GM23338 (cell line): Measurements from ENCODE around the gene GSAP. TPM values are rescaled to one million over a fixed set of nuclear protein-coding genes. Genes with fewer than 3 reads are reported as not detected.

Experiments
- ATAC-seq: fragments of 200-7000 bp; cut with Tn5 transposase; 3 replicates; pipeline ENCODE4 v1.9.1; 2020
- DNase-seq: peaks from one replicate; pipeline ENCODE4 v3.0.0-alpha.2; 2015; ENCODE audit warnings: low spot score
- H2AFZ ChIP-seq: fragments of 200-600 bp; sonication (generic); 2 replicates; pipeline ENCODE4 v1.8.0; 2016; ENCODE audit warnings: antibody characterized with exemption, mild to moderate bottlenecking, moderate library complexity
- H3F3A ChIP-seq: fragments of 200-600 bp; sonication (generic); replicated peaks from 2 replicates; pipeline ENCODE4 v1.8.0; 2017; ENCODE audit warnings: antibody characterized with exemption, mixed run types, low read depth
- H3K27ac ChIP-seq: fragments of 200-600 bp; sonication (generic); 2 replicates; pipeline ENCODE4 v1.6.1; 2016; ENCODE audit warnings: low read depth
- H3K27me3 ChIP-seq: fragments of 200-600 bp; sonication (generic); 2 replicates; pipeline ENCODE4 v1.8.0; 2016; ENCODE audit warnings: mild to moderate bottlenecking, mixed run types, moderate library complexity; ENCODE audit not compliant: insufficient read depth
- H3K36me3 ChIP-seq: fragments of 200-600 bp; sonication (generic); 2 replicates; pipeline ENCODE4 v1.8.0; 2016; ENCODE audit warnings: mild to moderate bottlenecking; ENCODE audit not compliant: insufficient read depth
- H3K4me1 ChIP-seq: fragments of 200-600 bp; sonication (generic); 2 replicates; pipeline ENCODE4 v1.8.0; 2016; ENCODE audit warnings: mild to moderate bottlenecking, moderate library complexity; ENCODE audit not compliant: insufficient read depth
- H3K4me2 ChIP-seq: fragments of 200-600 bp; sonication (generic); 2 replicates; pipeline ENCODE4 v1.7.1; 2017; ENCODE audit warnings: mixed run types
- H3K4me3 ChIP-seq: fragments of 200-600 bp; sonication (generic); 2 replicates; pipeline ENCODE4 v1.6.1; 2016; ENCODE audit warnings: mixed run types
- H3K79me2 ChIP-seq: fragments of 200-600 bp; sonication (generic); replicated peaks from 2 replicates; pipeline ENCODE4 v1.8.0; 2017; ENCODE audit warnings: mild to moderate bottlenecking; ENCODE audit not compliant: insufficient read depth
- H3K9me2 ChIP-seq: fragments of 200-600 bp; sonication (generic); 2 replicates; pipeline ENCODE4 v1.8.0; 2017; ENCODE audit not compliant: insufficient read depth
- H4K20me1 ChIP-seq: fragments of 200-600 bp; sonication (generic); replicated peaks from 2 replicates; pipeline ENCODE4 v1.8.0; 2017; ENCODE audit warnings: mild to moderate bottlenecking; ENCODE audit not compliant: insufficient read depth
- H3K27ac Mint-ChIP-seq: 2 replicates; pipeline ENCODE4 v1.8.0; 2020; ENCODE audit warnings: inconsistent platforms, mild to moderate bottlenecking, moderate library complexity, mixed read lengths
- H3K27me3 Mint-ChIP-seq: 3 replicates; pipeline ENCODE4 v1.8.0; 2022; ENCODE audit warnings: low read depth, mild to moderate bottlenecking, moderate library complexity, mixed read lengths, inconsistent platforms; ENCODE audit not compliant: insufficient read depth, poor library complexity
- H3K36me3 Mint-ChIP-seq: 3 replicates; pipeline ENCODE4 v1.8.0; 2021; ENCODE audit warnings: low read depth, mild to moderate bottlenecking, inconsistent platforms, moderate library complexity, mixed read lengths
- H3K4me1 Mint-ChIP-seq: 3 replicates; pipeline ENCODE4 v1.8.0; 2020; ENCODE audit warnings: mild to moderate bottlenecking, inconsistent platforms, mixed read lengths
- H3K4me3 Mint-ChIP-seq: 3 replicates; pipeline ENCODE4 v1.8.0; 2021; ENCODE audit warnings: moderate library complexity, mild to moderate bottlenecking, inconsistent platforms, mixed read lengths
- H3K9me3 Mint-ChIP-seq: 3 replicates; pipeline ENCODE4 v1.8.0; 2020; ENCODE audit warnings: moderate library complexity, mild to moderate bottlenecking, inconsistent platforms, mixed read lengths
- CREB1 ChIP-seq: fragments of 250-450 bp; sonication (Bioruptor Pico); IDR thresholded peaks from 2 replicates; pipeline ENCODE4 v1.5.0; 2020; ENCODE audit warnings: low read depth, mild to moderate bottlenecking, moderate library complexity
- EZH2 ChIP-seq: fragments of 200-600 bp; sonication (generic); IDR thresholded peaks from one replicate; pipeline ENCODE4 v1.8.0; 2017; ENCODE audit warnings: antibody characterized with exemption, mild to moderate bottlenecking, low read depth; ENCODE audit not compliant: unreplicated experiment
- EZH2phosphoT487 ChIP-seq: fragments of 200-600 bp; sonication (generic); IDR thresholded peaks from one replicate; pipeline ENCODE4 v1.8.1; 2018; ENCODE audit warnings: antibody characterized with exemption; ENCODE audit not compliant: unreplicated experiment
- JUNB ChIP-seq: IDR thresholded peaks from one replicate; pipeline ENCODE4 v1.6.1; 2016; ENCODE audit warnings: antibody characterized with exemption; ENCODE audit not compliant: unreplicated experiment
- NANOG ChIP-seq: IDR thresholded peaks from 2 replicates; pipeline ENCODE4 v1.6.1; 2016; ENCODE audit warnings: antibody characterized with exemption, borderline replicate concordance
- ZNF331 ChIP-seq: fragments of 250-450 bp; sonication (Bioruptor Pico); IDR thresholded peaks from 2 replicates; pipeline ENCODE4 v1.5.0; 2020; ENCODE audit warnings: low read depth, mild to moderate bottlenecking, moderate library complexity
- polyA plus RNA-seq: library from polyadenylated mRNA; unstranded; fragments of >200 nt; fragmentation: Nextera tagmentation; extraction: Ambion mirVana; gene quantifications from 2 replicates; pipeline ENCODE4 v1.2.1, GENCODE V29; 2016
- total RNA-seq: library from RNA; depleted of rRNA; stranded (reverse); fragments of >200 nt; shearing (Covaris generic); gene quantifications from 2 replicates; pipeline ENCODE4 v1.2.3, GENCODE V29; 2014
- TF ChIP-seq, protein P1 (sequence below), 2 experiments: fragments of 200-600 bp in 1 of 2; sonication (generic) in 1 of 2; conservative IDR thresholded peaks; 2 replicates each; pipeline versions ENCODE4 v1.5.1 to v1.6.1; 2016 to 2017; ENCODE audit warnings: antibody characterized with exemption in 2 of 2, low read depth in 2 of 2, mild to moderate bottlenecking in 2 of 2, moderate library complexity in 1 of 2
- TF ChIP-seq, protein P2 (sequence below): fragments of 250-450 bp; sonication (Bioruptor Pico); IDR thresholded peaks from 2 replicates; pipeline ENCODE4 v1.5.0; 2020; ENCODE audit warnings: mild to moderate bottlenecking, moderate library complexity
- TF ChIP-seq, protein P3 (sequence below): IDR thresholded peaks from 2 replicates; pipeline ENCODE4 v1.6.1; 2016; ENCODE audit warnings: antibody characterized with exemption
- TF ChIP-seq, protein P4 (sequence below): IDR thresholded peaks from one replicate; pipeline ENCODE4 v1.6.1; 2018; ENCODE audit warnings: antibody characterized with exemption; ENCODE audit not compliant: unreplicated experiment

GSAP gene
- total and polyA plus RNA-seq, 2 experiments from 2014 or later = 0.63 to 1.1 TPM

DNA sequence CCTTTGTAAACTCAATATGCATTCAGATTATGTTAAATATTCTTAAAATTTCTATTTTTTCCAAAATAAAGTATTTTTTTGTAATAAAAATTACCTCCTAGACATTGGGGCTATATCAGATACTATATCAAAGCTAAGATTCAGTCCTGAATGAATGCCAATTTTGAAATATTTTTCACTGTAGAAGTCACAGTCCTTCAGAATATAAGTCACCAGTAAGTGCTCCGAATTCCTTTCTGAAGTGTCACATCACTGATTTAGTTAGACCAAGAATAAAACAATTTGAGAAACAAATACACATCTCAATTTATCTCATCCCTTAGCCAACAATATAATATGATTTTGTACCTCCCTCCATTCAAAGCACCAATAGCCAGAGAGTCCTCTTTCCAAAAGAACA lies 33.9 kb upstream of the GSAP start (continued):
- TF ChIP-seq, protein P1, sequence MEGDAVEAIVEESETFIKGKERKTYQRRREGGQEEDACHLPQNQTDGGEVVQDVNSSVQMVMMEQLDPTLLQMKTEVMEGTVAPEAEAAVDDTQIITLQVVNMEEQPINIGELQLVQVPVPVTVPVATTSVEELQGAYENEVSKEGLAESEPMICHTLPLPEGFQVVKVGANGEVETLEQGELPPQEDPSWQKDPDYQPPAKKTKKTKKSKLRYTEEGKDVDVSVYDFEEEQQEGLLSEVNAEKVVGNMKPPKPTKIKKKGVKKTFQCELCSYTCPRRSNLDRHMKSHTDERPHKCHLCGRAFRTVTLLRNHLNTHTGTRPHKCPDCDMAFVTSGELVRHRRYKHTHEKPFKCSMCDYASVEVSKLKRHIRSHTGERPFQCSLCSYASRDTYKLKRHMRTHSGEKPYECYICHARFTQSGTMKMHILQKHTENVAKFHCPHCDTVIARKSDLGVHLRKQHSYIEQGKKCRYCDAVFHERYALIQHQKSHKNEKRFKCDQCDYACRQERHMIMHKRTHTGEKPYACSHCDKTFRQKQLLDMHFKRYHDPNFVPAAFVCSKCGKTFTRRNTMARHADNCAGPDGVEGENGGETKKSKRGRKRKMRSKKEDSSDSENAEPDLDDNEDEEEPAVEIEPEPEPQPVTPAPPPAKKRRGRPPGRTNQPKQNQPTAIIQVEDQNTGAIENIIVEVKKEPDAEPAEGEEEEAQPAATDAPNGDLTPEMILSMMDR (conservative IDR thresholded peaks at IDR 0.05; ENCODE audit: low read depth in 2 of 2) = no peak

DNA sequence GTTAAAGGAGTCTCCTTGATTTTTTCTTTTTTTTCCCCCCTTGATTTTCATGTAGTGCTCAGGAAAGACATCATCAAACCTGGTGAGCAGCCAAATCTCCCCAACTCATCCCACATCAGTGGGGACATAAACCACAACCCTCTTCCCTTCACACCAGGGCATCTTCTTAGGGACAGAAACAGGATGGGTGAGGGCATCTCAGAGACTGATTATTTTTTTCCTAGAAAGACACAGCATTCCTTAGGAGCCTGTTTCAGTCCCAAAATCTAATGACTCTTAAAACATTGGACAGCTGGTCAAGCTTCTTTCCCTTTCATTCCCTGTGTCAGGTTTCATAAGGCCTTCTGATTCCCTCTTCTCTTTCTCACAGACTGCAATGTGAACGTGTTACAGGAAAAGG lies 31.5 kb upstream of the GSAP start:
- H3K4me3 Mint-ChIP-seq = no peak overlapping the region
- Histone ChIP-seq H3K4me1 (peaks cover 11% of the 10 kb centered on the region), H3K4me2 (no peak overlapping the region), H3K4me3 (no peak overlapping the region), H3K27me3 (no peaks in the 10 kb centered on the region), H3F3A (no peaks in the 10 kb centered on the region), H3K79me2 (no peaks in the 10 kb centered on the region), H3K27ac (no peak overlapping the region), H3K9me2 (peaks cover 8% of the 10 kb centered on the region; the same call in 1 of the 2 replicates), H3K36me3 (no peaks in the 10 kb centered on the region), H2AFZ (peak overlapping the region; percentile 85; the same call in 1 of the 2 replicates), H4K20me1 (no peaks in the 10 kb centered on the region)
- H3K27ac Mint-ChIP-seq = no peak overlapping the region
- peaks cover 15% of the 10 kb centered on the region for H3K4me1 Mint-ChIP-seq
- ATAC-seq (no peak), DNase-seq (no peak)
- peaks cover 4% of the 10 kb centered on the region for H3K27me3 Mint-ChIP-seq
- H3K9me3 Mint-ChIP-seq = no peaks in the 10 kb centered on the region
- no peaks in the 10 kb centered on the region for H3K36me3 Mint-ChIP-seq
- TF ChIP-seq, protein P2, sequence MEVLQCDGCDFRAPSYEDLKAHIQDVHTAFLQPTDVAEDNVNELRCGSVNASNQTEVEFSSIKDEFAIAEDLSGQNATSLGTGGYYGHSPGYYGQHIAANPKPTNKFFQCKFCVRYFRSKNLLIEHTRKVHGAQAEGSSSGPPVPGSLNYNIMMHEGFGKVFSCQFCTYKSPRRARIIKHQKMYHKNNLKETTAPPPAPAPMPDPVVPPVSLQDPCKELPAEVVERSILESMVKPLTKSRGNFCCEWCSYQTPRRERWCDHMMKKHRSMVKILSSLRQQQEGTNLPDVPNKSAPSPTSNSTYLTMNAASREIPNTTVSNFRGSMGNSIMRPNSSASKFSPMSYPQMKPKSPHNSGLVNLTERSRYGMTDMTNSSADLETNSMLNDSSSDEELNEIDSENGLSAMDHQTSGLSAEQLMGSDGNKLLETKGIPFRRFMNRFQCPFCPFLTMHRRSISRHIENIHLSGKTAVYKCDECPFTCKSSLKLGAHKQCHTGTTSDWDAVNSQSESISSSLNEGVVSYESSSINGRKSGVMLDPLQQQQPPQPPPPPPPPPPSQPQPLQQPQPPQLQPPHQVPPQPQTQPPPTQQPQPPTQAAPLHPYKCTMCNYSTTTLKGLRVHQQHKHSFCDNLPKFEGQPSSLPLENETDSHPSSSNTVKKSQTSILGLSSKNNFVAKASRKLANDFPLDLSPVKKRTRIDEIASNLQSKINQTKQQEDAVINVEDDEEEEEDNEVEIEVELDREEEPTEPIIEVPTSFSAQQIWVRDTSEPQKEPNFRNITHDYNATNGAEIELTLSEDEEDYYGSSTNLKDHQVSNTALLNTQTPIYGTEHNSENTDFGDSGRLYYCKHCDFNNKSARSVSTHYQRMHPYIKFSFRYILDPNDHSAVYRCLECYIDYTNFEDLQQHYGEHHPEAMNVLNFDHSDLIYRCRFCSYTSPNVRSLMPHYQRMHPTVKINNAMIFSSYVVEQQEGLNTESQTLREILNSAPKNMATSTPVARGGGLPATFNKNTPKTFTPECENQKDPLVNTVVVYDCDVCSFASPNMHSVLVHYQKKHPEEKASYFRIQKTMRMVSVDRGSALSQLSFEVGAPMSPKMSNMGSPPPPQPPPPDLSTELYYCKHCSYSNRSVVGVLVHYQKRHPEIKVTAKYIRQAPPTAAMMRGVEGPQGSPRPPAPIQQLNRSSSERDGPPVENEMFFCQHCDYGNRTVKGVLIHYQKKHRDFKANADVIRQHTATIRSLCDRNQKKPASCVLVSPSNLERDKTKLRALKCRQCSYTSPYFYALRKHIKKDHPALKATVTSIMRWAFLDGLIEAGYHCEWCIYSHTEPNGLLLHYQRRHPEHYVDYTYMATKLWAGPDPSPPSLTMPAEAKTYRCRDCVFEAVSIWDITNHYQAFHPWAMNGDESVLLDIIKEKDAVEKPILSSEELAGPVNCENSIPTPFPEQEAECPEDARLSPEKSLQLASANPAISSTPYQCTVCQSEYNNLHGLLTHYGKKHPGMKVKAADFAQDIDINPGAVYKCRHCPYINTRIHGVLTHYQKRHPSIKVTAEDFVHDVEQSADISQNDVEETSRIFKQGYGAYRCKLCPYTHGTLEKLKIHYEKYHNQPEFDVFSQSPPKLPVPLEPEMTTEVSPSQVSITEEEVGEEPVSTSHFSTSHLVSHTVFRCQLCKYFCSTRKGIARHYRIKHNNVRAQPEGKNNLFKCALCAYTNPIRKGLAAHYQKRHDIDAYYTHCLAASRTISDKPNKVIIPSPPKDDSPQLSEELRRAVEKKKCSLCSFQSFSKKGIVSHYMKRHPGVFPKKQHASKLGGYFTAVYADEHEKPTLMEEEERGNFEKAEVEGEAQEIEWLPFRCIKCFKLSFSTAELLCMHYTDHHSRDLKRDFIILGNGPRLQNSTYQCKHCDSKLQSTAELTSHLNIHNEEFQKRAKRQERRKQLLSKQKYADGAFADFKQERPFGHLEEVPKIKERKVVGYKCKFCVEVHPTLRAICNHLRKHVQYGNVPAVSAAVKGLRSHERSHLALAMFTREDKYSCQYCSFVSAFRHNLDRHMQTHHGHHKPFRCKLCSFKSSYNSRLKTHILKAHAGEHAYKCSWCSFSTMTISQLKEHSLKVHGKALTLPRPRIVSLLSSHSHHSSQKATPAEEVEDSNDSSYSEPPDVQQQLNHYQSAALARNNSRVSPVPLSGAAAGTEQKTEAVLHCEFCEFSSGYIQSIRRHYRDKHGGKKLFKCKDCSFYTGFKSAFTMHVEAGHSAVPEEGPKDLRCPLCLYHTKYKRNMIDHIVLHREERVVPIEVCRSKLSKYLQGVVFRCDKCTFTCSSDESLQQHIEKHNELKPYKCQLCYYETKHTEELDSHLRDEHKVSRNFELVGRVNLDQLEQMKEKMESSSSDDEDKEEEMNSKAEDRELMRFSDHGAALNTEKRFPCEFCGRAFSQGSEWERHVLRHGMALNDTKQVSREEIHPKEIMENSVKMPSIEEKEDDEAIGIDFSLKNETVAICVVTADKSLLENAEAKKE = no peak
- TF ChIP-seq, protein P3, sequence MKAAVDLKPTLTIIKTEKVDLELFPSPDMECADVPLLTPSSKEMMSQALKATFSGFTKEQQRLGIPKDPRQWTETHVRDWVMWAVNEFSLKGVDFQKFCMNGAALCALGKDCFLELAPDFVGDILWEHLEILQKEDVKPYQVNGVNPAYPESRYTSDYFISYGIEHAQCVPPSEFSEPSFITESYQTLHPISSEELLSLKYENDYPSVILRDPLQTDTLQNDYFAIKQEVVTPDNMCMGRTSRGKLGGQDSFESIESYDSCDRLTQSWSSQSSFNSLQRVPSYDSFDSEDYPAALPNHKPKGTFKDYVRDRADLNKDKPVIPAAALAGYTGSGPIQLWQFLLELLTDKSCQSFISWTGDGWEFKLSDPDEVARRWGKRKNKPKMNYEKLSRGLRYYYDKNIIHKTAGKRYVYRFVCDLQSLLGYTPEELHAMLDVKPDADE = no peak
- TF ChIP-seq EZH2phosphoT487 = no peak
- TF ChIP-seq, protein P1 (conservative IDR thresholded peaks at IDR 0.05; ENCODE audit: low read depth in 2 of 2) = no peak
- no peak for TF ChIP-seq EZH2
- TF ChIP-seq, protein P4, sequence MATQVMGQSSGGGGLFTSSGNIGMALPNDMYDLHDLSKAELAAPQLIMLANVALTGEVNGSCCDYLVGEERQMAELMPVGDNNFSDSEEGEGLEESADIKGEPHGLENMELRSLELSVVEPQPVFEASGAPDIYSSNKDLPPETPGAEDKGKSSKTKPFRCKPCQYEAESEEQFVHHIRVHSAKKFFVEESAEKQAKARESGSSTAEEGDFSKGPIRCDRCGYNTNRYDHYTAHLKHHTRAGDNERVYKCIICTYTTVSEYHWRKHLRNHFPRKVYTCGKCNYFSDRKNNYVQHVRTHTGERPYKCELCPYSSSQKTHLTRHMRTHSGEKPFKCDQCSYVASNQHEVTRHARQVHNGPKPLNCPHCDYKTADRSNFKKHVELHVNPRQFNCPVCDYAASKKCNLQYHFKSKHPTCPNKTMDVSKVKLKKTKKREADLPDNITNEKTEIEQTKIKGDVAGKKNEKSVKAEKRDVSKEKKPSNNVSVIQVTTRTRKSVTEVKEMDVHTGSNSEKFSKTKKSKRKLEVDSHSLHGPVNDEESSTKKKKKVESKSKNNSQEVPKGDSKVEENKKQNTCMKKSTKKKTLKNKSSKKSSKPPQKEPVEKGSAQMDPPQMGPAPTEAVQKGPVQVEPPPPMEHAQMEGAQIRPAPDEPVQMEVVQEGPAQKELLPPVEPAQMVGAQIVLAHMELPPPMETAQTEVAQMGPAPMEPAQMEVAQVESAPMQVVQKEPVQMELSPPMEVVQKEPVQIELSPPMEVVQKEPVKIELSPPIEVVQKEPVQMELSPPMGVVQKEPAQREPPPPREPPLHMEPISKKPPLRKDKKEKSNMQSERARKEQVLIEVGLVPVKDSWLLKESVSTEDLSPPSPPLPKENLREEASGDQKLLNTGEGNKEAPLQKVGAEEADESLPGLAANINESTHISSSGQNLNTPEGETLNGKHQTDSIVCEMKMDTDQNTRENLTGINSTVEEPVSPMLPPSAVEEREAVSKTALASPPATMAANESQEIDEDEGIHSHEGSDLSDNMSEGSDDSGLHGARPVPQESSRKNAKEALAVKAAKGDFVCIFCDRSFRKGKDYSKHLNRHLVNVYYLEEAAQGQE = no peak
- TF ChIP-seq CREB1 (CRISPR knock-in tag) = no peak
- TF ChIP-seq NANOG = no peak
- TF ChIP-seq JUNB = no peak
- TF ChIP-seq ZNF331 (CRISPR knock-in tag) = no peak
